COLO668 (cell line): ENCODE results near the gene GRM4.
"Not testable (repeated sequence)": the region's sequence is repeated elsewhere in the genome, so short reads cannot be mapped to it uniquely, and the experiment has no call there.

Experiments
- DNase-seq: peaks from one replicate; lab custom pipeline; 2025; ENCODE audit not compliant: unreplicated experiment; lab: John Stamatoyannopoulos, UW

Gene GRM4

GRCh38 chr6:34146021-34146782 is at the start of gene GRM4:
GRM4 (minus strand) TSS chr6:34146087; CDS start chr6:34133496, 12,591 bp downstream.
- no peak for DNase-seq

- no peak for DNase-seq
Measured at GRCh38 chr6:34194772-34195171, 48.9 kb upstream of the GRM4 start.

GRCh38 chr6:34190504-34191122 is 44.7 kb upstream of the GRM4 start:
- DNase-seq = no peak

- no peak for DNase-seq
Measured at GRCh38 chr6:34189806-34190503, 44.1 kb upstream of the GRM4 start.

- DNase-seq = not testable (repeated sequence)
Measured at GRCh38 chr6:34184726-34185125, 38.8 kb upstream of the GRM4 start.

GRCh38 chr6:34182751-34183531 is 37.1 kb upstream of the GRM4 start:
- no peak for DNase-seq

GRCh38 chr6:34181908-34182307 is 36.0 kb upstream of the GRM4 start:
- DNase-seq = no peak

- DNase-seq = no peak
Measured at GRCh38 chr6:34179106-34179720, 33.3 kb upstream of the GRM4 start.

- no peak for DNase-seq
Measured at GRCh38 chr6:34178357-34179105, 32.6 kb upstream of the GRM4 start.

- DNase-seq = no peak
Measured at GRCh38 chr6:34177181-34177591, 31.3 kb upstream of the GRM4 start.

- no peak for DNase-seq
Measured at GRCh38 chr6:34176261-34177031, 30.6 kb upstream of the GRM4 start.

- no peak for DNase-seq
Measured at GRCh38 chr6:34174846-34175399, 29.0 kb upstream of the GRM4 start.

- DNase-seq = no peak
Measured at GRCh38 chr6:34172961-34173775, 27.3 kb upstream of the GRM4 start.

- no peak for DNase-seq
Measured at GRCh38 chr6:34170346-34170745, 24.5 kb upstream of the GRM4 start.

- no peak for DNase-seq
Measured at GRCh38 chr6:34169897-34170296, 24.0 kb upstream of the GRM4 start.

GRCh38 chr6:34161857-34162515 is 16.1 kb upstream of the GRM4 start:
- no peak for DNase-seq

- no peak for DNase-seq
Measured at GRCh38 chr6:34159844-34160243, 14.0 kb upstream of the GRM4 start.

- no peak for DNase-seq
Measured at GRCh38 chr6:34158876-34159275, 13.0 kb upstream of the GRM4 start.
